H9 (cell line): ENCODE results near the gene CD86. TPM values are rescaled to one million over a fixed set of nuclear protein-coding genes. Genes with fewer than 3 reads are reported as not detected.

Experiments
- DNase-seq: peaks from one replicate; pipeline ENCODE4 v3.0.0-alpha.2; 2017
- H2AFZ ChIP-seq: one replicate; pipeline ENCODE4 v1.6.1; 2013; ENCODE audit warnings: mild to moderate bottlenecking, low read length, control low read depth, moderate library complexity
- H2AK5ac ChIP-seq: 2 replicates; pipeline ENCODE4 v1.6.1; 2013; ENCODE audit warnings: low read length, control low read depth, mixed read lengths; ENCODE audit not compliant: insufficient read length
- H2BK120ac ChIP-seq: one replicate; pipeline ENCODE4 v1.6.1; 2013; ENCODE audit warnings: low read depth, mild to moderate bottlenecking, low read length, control low read depth, inconsistent platforms; ENCODE audit not compliant: poor library complexity, severe bottlenecking
- H2BK12ac ChIP-seq: 2 replicates; pipeline ENCODE4 v1.6.1; 2013; ENCODE audit warnings: low read length, control low read depth, mixed read lengths, low read depth; ENCODE audit not compliant: insufficient read length
- H2BK15ac ChIP-seq: 2 replicates; pipeline ENCODE4 v1.6.1; 2013; ENCODE audit warnings: low read depth, low read length, control low read depth
- H2BK20ac ChIP-seq: one replicate; pipeline ENCODE4 v1.6.1; 2013; ENCODE audit warnings: low read depth, mild to moderate bottlenecking, low read length, control low read depth, inconsistent platforms; ENCODE audit not compliant: poor library complexity, severe bottlenecking
- H2BK5ac ChIP-seq: 2 replicates; pipeline ENCODE4 v1.6.1; 2013; ENCODE audit warnings: low read length, control low read depth, mixed read lengths; ENCODE audit not compliant: insufficient read length
- H3K14ac ChIP-seq: 2 replicates; pipeline ENCODE4 v1.6.1; 2013; ENCODE audit warnings: low read length, control low read depth; ENCODE audit not compliant: insufficient read depth
- H3K18ac ChIP-seq: 2 replicates; pipeline ENCODE4 v1.6.1; 2013; ENCODE audit warnings: low read depth, mild to moderate bottlenecking, mixed read lengths, low read length, control low read depth; ENCODE audit not compliant: insufficient read length
- H3K23ac ChIP-seq: 2 replicates; pipeline ENCODE4 v1.6.1; 2013; ENCODE audit warnings: low read length, control low read depth, mixed read lengths, low read depth; ENCODE audit not compliant: insufficient read length
- H3K23me2 ChIP-seq: 2 replicates; pipeline ENCODE4 v1.6.1; 2013; ENCODE audit warnings: low read depth, mild to moderate bottlenecking, mixed read lengths, low read length, control low read depth; ENCODE audit not compliant: insufficient read length, poor library complexity, severe bottlenecking
- H3K27ac ChIP-seq: 2 replicates; pipeline ENCODE4 v1.5.1; 2013; ENCODE audit warnings: low read length, control low read depth, mixed read lengths, low read depth; ENCODE audit not compliant: insufficient read length
- H3K27me3 ChIP-seq: 2 replicates; pipeline ENCODE4 v1.6.1; 2013; ENCODE audit warnings: low read length, control low read depth, inconsistent platforms; ENCODE audit not compliant: insufficient read depth
- H3K4ac ChIP-seq: 2 replicates; pipeline ENCODE4 v1.6.1; 2013; ENCODE audit warnings: low read depth, mild to moderate bottlenecking, control low read depth, inconsistent platforms, low read length, moderate library complexity
- H3K4me1 ChIP-seq: 2 replicates; pipeline ENCODE4 v1.6.1; 2013; ENCODE audit warnings: low read length, control low read depth, inconsistent platforms; ENCODE audit not compliant: insufficient read depth
- H3K4me2 ChIP-seq: 2 replicates; pipeline ENCODE4 v1.6.1; 2013; ENCODE audit warnings: low read length, control low read depth, mixed read lengths; ENCODE audit not compliant: insufficient read length, insufficient read depth
- H3K56ac ChIP-seq: 2 replicates; pipeline ENCODE4 v1.6.1; 2013; ENCODE audit warnings: low read depth, mild to moderate bottlenecking, mixed read lengths, low read length, control low read depth; ENCODE audit not compliant: insufficient read length
- H3K79me1 ChIP-seq: 2 replicates; pipeline ENCODE4 v1.6.1; 2013; ENCODE audit warnings: low read depth, mild to moderate bottlenecking, moderate library complexity, low read length, control low read depth, inconsistent platforms; ENCODE audit not compliant: insufficient read depth, poor library complexity, severe bottlenecking
- H3K79me2 ChIP-seq: 2 replicates; pipeline ENCODE4 v1.6.1; 2013; ENCODE audit warnings: low read length, control low read depth, inconsistent platforms; ENCODE audit not compliant: insufficient read depth
- H3K9ac ChIP-seq: 2 replicates; pipeline ENCODE4 v1.6.1; 2013; ENCODE audit warnings: low read length, control low read depth, mixed read lengths; ENCODE audit not compliant: insufficient read length; ENCODE audit errors: extremely low read depth
- H3K9me3 ChIP-seq: one replicate; pipeline ENCODE4 v1.6.1; 2013; ENCODE audit warnings: low read depth, low read length, inconsistent platforms; ENCODE audit not compliant: control insufficient read depth
- H3T11ph ChIP-seq: one replicate; pipeline ENCODE4 v1.6.1; 2013; ENCODE audit warnings: mild to moderate bottlenecking, low read length, control low read depth, inconsistent platforms
- H4K20me1 ChIP-seq: one replicate; pipeline ENCODE4 v1.6.1; 2013; ENCODE audit not compliant: control insufficient read depth, insufficient read length, insufficient read depth
- H4K5ac ChIP-seq: 2 replicates; pipeline ENCODE4 v1.6.1; 2013; ENCODE audit warnings: low read depth, mild to moderate bottlenecking, mixed read lengths, low read length, control low read depth; ENCODE audit not compliant: insufficient read length
- H4K8ac ChIP-seq: replicated peaks from 2 replicates; pipeline ENCODE4 v1.6.1; 2013; ENCODE audit warnings: low read length, control low read depth, mixed read lengths, low read depth; ENCODE audit not compliant: insufficient read length
- H4K91ac ChIP-seq: 2 replicates; pipeline ENCODE4 v1.6.1; 2013; ENCODE audit warnings: low read depth, mild to moderate bottlenecking, moderate library complexity, mixed read lengths, low read length, control low read depth; ENCODE audit not compliant: insufficient read length
- H3K27ac Mint-ChIP-seq, 3 experiments: 2 replicates in 2 of 3; 3 replicates in 1 of 3; pipeline ENCODE4 v1.8.0; 2020 to 2021; ENCODE audit warnings: mixed read lengths in 3 of 3, mild to moderate bottlenecking in 1 of 3, moderate library complexity in 1 of 3
- H3K27me3 Mint-ChIP-seq: 2 replicates; pipeline ENCODE4 v1.8.0; 2021; ENCODE audit warnings: low read depth, mild to moderate bottlenecking, moderate library complexity, mixed read lengths
- H3K36me3 Mint-ChIP-seq, 3 experiments: 2 replicates in 2 of 3; 3 replicates in 1 of 3; pipeline ENCODE4 v1.8.0; 2020 to 2021; ENCODE audit warnings: low read depth in 3 of 3, mixed read lengths in 3 of 3; ENCODE audit not compliant: insufficient read depth in 1 of 3
- H3K4me1 Mint-ChIP-seq, 2 experiments: 2 replicates each; pipeline ENCODE4 v1.8.0; 2020; ENCODE audit warnings: mixed read lengths in 2 of 2
- H3K4me3 Mint-ChIP-seq, 2 experiments: 2 replicates in 1 of 2; 3 replicates in 1 of 2; pipeline ENCODE4 v1.8.0; 2020 to 2021; ENCODE audit warnings: mild to moderate bottlenecking in 2 of 2, mixed read lengths in 2 of 2, moderate library complexity in 1 of 2
- H3K9me3 Mint-ChIP-seq, 2 experiments: 2 replicates in 1 of 2; 3 replicates in 1 of 2; pipeline ENCODE4 v1.8.0; 2020; ENCODE audit warnings: mild to moderate bottlenecking in 2 of 2, mixed read lengths in 2 of 2, moderate library complexity in 1 of 2
- CTCF ChIP-seq: fragments of 200-600 bp; sonication (generic); conservative IDR thresholded peaks from 3 replicates; pipeline ENCODE4 v1.8.0; 2021; ENCODE audit warnings: antibody characterized with exemption, mild to moderate bottlenecking
- WGBS: extraction: QIAGEN DNeasy Blood & Tissue Kit; methylation state at CpG from one replicate; pipeline ENCODE4 v1.1.7; 2013; ENCODE audit warnings: missing lambda C conversion rate, low lambda C conversion rate, mixed read lengths; ENCODE audit not compliant: insufficient read length; ENCODE audit errors: extremely low coverage; 5-methylcytosine and 5-hydroxymethylcytosine counted together
- total RNA-seq: library from RNA; stranded (reverse); gene quantifications from 2 replicates; pipeline ENCODE4 v1.2.1, GENCODE V29; 2021

CD86 gene
- total RNA-seq, 1 experiment from 2014 or later = not detected

- H4K5ac ChIP-seq = no peak overlapping the region
- H2BK12ac ChIP-seq = no peak overlapping the region
- no peaks in the 10 kb centered on the region for H3K4me1 ChIP-seq
- no peak overlapping the region for H2BK15ac ChIP-seq
- H3K27ac ChIP-seq = no peak overlapping the region
- no peak overlapping the region for H3K9ac ChIP-seq
- no peaks in the 10 kb centered on the region for H3K79me2 ChIP-seq
- no peak overlapping the region for H3K18ac ChIP-seq
- no peaks in the 10 kb centered on the region for H3K9me3 ChIP-seq
- no peak overlapping the region for H2BK20ac ChIP-seq
- no peaks in the 10 kb centered on the region for H3K27me3 ChIP-seq
- H3K9me3 Mint-ChIP-seq = peaks cover 0 to 4% of the 10 kb centered on the region in 2 experiments; a peak in 1 of 5 replicates
- no peak overlapping the region for H3K4me2 ChIP-seq
- no peak overlapping the region for H3K4me3 Mint-ChIP-seq
- H3K4me1 Mint-ChIP-seq = peaks cover 0 to 2% of the 10 kb centered on the region in 2 experiments; a peak in 1 of 4 replicates
- no peaks in the 10 kb centered on the region for H3K36me3 Mint-ChIP-seq
- H4K20me1 ChIP-seq = no peaks in the 10 kb centered on the region
- no peak overlapping the region for H4K91ac ChIP-seq
- no peak overlapping the region for H2BK120ac ChIP-seq
- no peak overlapping the region for H2BK5ac ChIP-seq
- H3K23me2 ChIP-seq = no peaks in the 10 kb centered on the region
- H3K23ac ChIP-seq = no peak overlapping the region
- WGBS = no CpG with 5 or more reads among the region's 1 CpG
- H3K14ac ChIP-seq = no peak overlapping the region
- no peaks in the 10 kb centered on the region for H3K79me1 ChIP-seq
- H4K8ac ChIP-seq = no peak overlapping the region
- H2AK5ac ChIP-seq = no peak overlapping the region
- H3K56ac ChIP-seq = no peak overlapping the region
- H2AFZ ChIP-seq = no peak overlapping the region
- H3T11ph ChIP-seq = no peak overlapping the region
- no peak for DNase-seq
- H3K27me3 Mint-ChIP-seq = peaks cover 2% of the 10 kb centered on the region
- no peak for TF ChIP-seq CTCF
- H3K4ac ChIP-seq = no peak overlapping the region
- no peak overlapping the region for H3K27ac Mint-ChIP-seq
Observed at GRCh38 chr3:122112754-122113153, 57.6 kb downstream of the CD86 start.
